Fibroblast of lung (primary cell): ENCODE results near the gene EYA2.

Source experiments
- CTCF ChIP-seq, 2 donors: IDR thresholded peaks in 1 of 2; conservative IDR thresholded peaks in 1 of 2; 1 replicate in 1 of 2; 2 replicates in 1 of 2; pipeline ENCODE4 v1.5.1; 2011 to 2012; ENCODE audit warnings: low read length in 2 of 2, control low read depth in 1 of 2, inconsistent platforms in 1 of 2, low read depth in 1 of 2, mild to moderate bottlenecking in 1 of 2
- EZH2 ChIP-seq: IDR thresholded peaks from 2 replicates; pipeline ENCODE4 v1.5.1; 2012; ENCODE audit warnings: low read length, control low read depth, mild to moderate bottlenecking; ENCODE audit errors: missing control alignments

GRCh38 chr20:47210470-47210869 is 315.8 kb downstream of the EYA2 start:
- TF ChIP-seq EZH2 (no peak), CTCF (conservative IDR thresholded peaks at IDR 0.05 in 1 of 2, IDR thresholded peaks at IDR 0.05 in 1 of 2; ENCODE audit: low read depth in 1 of 2, low read length in 2 of 2) (no peak)
